ENCODE data around the gene HDHD5.

- TF ChIP-seq CTCF (IDR thresholded peaks at IDR 0.05) = no peak
- TF ChIP-seq POLR2A (IDR thresholded peaks at IDR 0.05) = no peak
Measured at GRCh38 chr22:17155941-17156340, 3.1 kb downstream of the HDHD5 start.
